ENCODE results near the gene PROM2. TPM values are rescaled to one million over a fixed set of nuclear protein-coding genes. Genes with fewer than 3 reads are reported as not detected.

The PROM2 gene
- total RNA-seq, 1 donor from 2014 or later, result 0.82 TPM

GRCh38 chr2:95303191-95303919 lies 29.1 kb downstream of the PROM2 start:
- no peak for DNase-seq (ENCODE audit: low spot score in 2 of 2)

DNA sequence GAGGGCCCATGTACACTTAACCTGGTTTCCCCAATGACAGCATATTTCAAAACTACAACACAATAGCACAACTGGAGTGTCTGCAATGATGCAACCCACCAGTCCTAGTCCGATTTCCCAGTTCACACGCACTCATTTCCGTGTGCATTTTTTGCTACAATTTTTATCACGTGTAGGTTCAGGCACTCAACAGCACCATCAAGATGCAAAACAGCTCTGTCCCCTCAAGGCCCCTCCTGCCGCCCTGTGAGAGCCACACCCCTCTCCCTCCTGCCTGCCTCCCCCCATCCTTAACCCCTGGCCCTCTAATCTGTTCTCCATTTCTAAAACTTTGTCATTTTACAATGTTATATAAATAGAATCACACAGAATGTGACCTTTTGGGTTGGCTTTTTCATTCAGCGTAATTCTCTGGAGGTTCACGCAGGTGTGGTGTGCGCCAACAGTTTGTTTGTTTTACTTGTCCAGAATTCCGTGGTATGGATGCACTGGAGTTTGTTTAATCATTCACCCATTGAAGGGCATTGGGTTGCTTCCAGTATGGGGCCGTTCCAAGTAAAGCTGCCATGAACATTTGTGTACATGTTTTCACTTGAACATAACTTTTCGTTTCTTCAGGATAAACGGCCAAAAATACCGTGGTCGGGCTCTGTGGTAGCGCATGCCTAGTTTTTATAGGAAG lies 31.3 kb downstream of the PROM2 start:
- no peak for FAIRE-seq
- no peak for DNase-seq (ENCODE audit: low spot score in 2 of 2)

More at GRCh38 chr2:95303191-95303919, 29.1 kb downstream of the PROM2 start:
- FAIRE-seq, result no peak

DNA sequence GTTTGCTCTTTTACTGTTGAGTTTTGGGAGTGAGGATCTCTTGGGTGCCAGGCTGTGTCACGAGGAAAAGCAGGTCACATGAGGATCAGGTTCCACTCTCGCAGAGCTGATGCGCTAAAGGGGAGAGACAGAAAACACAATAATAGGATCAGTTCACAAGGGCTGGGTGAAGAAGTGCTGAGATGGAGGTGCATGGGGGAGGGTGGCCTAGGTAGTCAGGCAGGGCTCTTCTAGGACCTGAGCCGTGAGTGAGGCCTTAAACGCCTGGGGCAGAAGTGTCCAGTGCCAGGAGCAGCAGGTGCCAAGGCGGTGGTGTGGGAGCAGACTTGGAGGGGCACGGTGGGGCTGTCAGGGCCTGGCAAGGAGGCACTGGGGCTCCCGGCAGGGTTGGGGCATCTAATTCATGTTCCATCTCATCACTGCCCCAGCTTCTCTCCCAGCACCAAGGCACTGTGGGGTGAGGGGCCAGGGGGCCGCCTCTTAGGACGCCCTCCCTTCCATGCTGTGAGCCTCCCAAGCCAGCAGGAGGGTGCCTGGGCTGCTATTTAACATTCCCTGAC lies 32.2 kb downstream of the PROM2 start:
- no peak for FAIRE-seq
- no peak for DNase-seq (ENCODE audit: low spot score in 2 of 2)

GRCh38 chr2:95307036-95307435 lies 32.8 kb downstream of the PROM2 start:
- FAIRE-seq (no peak), DNase-seq (ENCODE audit: low spot score in 2 of 2) (no peak)

DNA sequence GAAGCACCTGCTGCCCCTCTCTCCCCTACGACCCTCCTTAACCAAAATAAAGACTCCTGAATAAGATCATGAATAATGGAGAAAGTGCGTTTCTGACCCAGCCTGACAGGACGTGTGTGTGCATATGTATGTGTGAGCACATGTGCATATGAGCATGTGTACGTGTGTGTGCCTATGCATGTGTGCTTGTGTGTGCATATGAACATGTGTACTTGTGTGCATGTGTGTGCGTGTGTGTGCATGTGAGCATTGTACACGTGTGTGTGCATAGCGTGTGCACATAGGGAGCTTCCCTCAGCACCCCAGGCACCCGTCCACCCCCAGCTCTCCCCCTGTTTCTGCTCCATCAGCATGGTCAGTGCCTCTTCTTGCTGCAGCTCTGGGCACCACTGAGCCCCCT lies 33.6 kb downstream of the PROM2 start:
- DNase-seq (ENCODE audit: low spot score in 2 of 2), result no peak
- no peak for FAIRE-seq

- FAIRE-seq, result no peak
- no peak for DNase-seq (ENCODE audit: low spot score in 2 of 2)
Observed at GRCh38 chr2:95308426-95308990, 34.3 kb downstream of the PROM2 start.

- no peak for DNase-seq (ENCODE audit: low spot score in 2 of 2)
- no peak for FAIRE-seq
Observed at GRCh38 chr2:95309599-95309998, 35.4 kb downstream of the PROM2 start.

DNA sequence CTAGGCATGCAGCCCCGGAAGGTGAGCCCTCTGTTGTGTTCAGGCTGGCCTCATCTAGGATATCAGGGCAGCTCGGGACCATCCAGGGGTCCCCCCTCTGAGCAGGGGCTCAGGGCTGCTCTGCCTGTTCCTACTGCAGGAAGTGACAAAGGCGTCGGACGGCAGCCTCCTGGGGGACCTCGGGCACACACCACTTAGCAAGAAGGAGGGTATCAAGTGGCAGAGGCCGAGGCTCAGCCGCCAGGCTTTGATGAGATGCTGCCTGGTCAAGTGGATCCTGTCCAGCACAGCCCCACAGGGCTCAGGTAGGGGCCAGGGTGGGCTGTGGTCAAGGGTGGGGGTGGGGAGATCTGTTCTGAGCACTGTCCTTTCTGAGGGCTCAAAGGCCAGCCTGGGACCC lies 36.0 kb downstream of the PROM2 start:
- DNase-seq (ENCODE audit: low spot score in 2 of 2) (no peak), FAIRE-seq (no peak)

DNA sequence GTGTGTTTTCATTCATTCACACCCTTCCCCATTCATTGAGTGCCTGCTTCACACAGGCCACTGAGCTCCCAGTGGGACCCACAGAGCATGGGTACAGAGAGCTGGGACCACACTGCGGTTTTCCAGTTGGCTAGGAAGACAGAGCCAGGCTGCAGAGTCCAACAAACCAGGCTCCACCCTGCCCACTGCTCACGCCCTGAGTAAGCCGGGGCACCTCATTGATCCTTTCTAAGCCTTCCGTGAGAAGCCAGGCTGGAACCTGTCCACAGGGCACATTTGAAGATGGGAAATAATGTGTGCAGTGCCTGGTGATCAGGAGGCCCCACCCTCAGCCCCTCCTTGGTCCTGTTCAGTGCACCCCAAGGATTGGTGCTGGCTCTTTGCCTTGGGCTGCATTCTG lies 36.4 kb downstream of the PROM2 start:
- FAIRE-seq (no peak), DNase-seq (ENCODE audit: low spot score in 2 of 2) (no peak)

DNA sequence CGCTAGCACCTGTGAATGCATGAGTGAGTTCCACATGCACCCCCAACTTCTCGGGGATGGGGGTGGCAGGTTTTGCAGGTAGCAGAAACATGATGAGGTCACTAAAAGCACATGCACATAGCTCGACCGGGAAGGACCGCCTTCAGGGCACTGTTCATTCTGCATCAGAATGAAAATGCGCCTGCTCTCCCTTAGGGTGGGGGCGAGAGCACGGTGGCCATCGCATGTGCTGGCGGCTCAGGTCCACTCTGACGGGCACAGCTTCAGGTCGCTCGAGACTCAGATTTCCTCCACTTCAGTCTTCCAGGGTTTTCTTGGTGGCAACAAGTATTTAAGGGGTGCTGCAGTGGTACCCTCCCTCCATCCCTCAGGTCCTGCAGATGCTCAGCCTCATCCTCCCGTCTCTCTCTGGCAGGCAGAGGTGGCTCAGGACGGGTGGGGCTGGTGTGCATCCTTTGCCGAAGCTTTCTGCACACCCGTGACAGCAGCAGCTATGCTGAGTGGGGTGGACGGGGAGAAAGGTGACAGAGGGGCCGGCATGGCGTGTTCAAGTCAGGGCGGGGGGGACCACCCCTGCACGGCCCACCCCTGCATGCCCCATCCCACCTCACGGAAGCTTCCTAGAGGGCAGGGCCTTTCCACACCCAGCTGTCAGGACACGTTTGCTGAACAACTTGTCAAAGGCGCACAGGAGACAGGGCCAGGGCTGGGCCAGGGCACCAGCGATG lies 37.7 kb downstream of the PROM2 start:
- FAIRE-seq (no peak), DNase-seq (ENCODE audit: low spot score in 2 of 2) (no peak)

DNA sequence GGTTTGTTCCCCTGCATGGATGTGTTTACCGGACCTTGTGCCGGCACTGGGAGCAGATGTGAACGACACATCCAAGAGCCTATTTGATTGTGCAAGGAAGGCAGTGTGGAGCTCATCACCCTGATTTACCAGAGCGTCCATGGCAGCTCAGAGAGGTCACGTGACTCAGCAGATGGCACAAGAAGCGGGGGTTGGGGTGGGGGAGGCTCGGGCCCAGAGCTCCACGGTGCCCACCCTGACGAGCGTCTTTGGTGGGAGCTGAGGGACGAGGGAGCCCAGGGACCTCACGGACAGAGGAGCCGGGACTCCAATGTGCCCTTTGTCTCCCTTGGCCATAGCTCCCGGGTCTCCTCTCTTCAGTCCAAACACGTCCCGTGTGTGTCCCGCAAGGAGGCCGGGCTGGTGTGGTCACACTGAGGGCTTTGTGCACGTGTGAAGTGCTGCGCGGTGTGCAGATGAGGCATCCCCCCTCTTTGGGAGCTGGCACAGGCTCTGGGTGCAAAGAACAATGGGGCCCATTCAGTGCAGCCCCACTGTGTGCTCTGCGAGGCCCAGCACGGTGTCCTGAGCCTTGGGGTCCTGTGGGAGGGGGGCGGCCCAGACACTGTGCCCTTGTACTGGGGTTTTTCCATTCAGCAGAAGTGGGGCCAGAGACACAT lies 38.4 kb downstream of the PROM2 start:
- peak; percentile 56 to 58 for DNase-seq (ENCODE audit: low spot score in 2 of 2)
- FAIRE-seq, result no peak

- no peak for FAIRE-seq
Observed at GRCh38 chr2:95313296-95314131, 39.3 kb downstream of the PROM2 start.

GRCh38 chr2:95314598-95314963 lies 40.3 kb downstream of the PROM2 start:
- FAIRE-seq, result no peak
- no peak for DNase-seq (ENCODE audit: low spot score in 2 of 2)

More at GRCh38 chr2:95313296-95314131, 39.3 kb downstream of the PROM2 start:
- no peak for DNase-seq (ENCODE audit: low spot score in 2 of 2)

- DNase-seq (ENCODE audit: low spot score in 2 of 2), result peak; percentile 76 to 78
- no peak for FAIRE-seq
Observed at GRCh38 chr2:95314964-95315611, 40.8 kb downstream of the PROM2 start.

GRCh38 chr2:95315801-95316411 lies 41.7 kb downstream of the PROM2 start:
- no peak for DNase-seq (ENCODE audit: low spot score in 2 of 2)
- no peak for FAIRE-seq

- FAIRE-seq, result no peak
- no peak for DNase-seq (ENCODE audit: low spot score in 2 of 2)
Observed at GRCh38 chr2:95316466-95317122, 42.3 kb downstream of the PROM2 start.

GRCh38 chr2:95317123-95317500 lies 42.9 kb downstream of the PROM2 start:
- FAIRE-seq, result no peak
- no peak for DNase-seq (ENCODE audit: low spot score in 2 of 2)

All from frontal cortex (tissue), 4 donors.